Measurements from ENCODE around the gene TMPRSS4.

TMPRSS4 gene

GRCh38 chr11:118135051-118135795, 58.3 kb downstream of the TMPRSS4 start:
- H3K36me3 ChIP-seq (ENCODE audit: control insufficient read depth in 1 of 2, insufficient read depth in 2 of 2, low read length in 2 of 2), result no peaks in the 10 kb centered on the region
- H3K4me1 ChIP-seq (ENCODE audit: control insufficient read depth in 1 of 2, insufficient read depth in 2 of 2, low read length in 2 of 2), result no peaks in the 10 kb centered on the region
- H3K27ac ChIP-seq (ENCODE audit: low read depth, low read length), result no peak overlapping the region
- H3K9me3 ChIP-seq (ENCODE audit: control insufficient read depth in 1 of 2, low read length in 2 of 2), result no peaks in the 10 kb centered on the region
- no peaks in the 10 kb centered on the region for H3K27me3 ChIP-seq (ENCODE audit: control insufficient read depth in 1 of 2, insufficient read depth in 2 of 2, low read length in 2 of 2)
- no peak overlapping the region for H3K9ac ChIP-seq (ENCODE audit: low read depth in 1 of 2, low read length in 2 of 2)
- H3K4me3 ChIP-seq (ENCODE audit: low read depth in 1 of 2, low read length in 2 of 2), result no peak overlapping the region

DNA sequence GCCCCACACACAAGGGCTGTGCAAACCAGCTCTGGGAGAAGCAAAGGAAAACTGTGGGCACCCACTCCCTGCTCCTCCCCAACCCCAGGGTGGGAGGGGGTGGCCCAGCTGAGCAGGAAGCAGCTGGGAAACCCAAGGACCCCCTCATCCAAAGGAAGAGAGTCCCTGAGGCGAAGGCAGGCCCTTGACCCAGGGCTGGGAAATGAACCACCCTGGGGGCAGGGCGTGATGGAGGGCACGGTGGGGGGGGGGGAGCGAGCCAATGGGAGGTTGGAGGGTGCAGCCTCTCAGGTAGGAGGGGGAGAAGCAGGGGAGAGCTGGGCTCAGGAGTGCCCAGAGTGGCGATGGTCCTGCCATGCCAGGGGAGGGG, 58.9 kb downstream of the TMPRSS4 start:
- no peaks in the 10 kb centered on the region for H3K9me3 ChIP-seq (ENCODE audit: control insufficient read depth in 1 of 2, low read length in 2 of 2)
- H3K36me3 ChIP-seq (ENCODE audit: control insufficient read depth in 1 of 2, insufficient read depth in 2 of 2, low read length in 2 of 2), result no peaks in the 10 kb centered on the region
- H3K27ac ChIP-seq (ENCODE audit: low read depth, low read length), result no peak overlapping the region
- no peaks in the 10 kb centered on the region for H3K4me1 ChIP-seq (ENCODE audit: control insufficient read depth in 1 of 2, insufficient read depth in 2 of 2, low read length in 2 of 2)
- H3K4me3 ChIP-seq (ENCODE audit: low read depth in 1 of 2, low read length in 2 of 2), result no peak overlapping the region
- H3K27me3 ChIP-seq (ENCODE audit: control insufficient read depth in 1 of 2, insufficient read depth in 2 of 2, low read length in 2 of 2), result peaks cover 0 to under 1% of the 10 kb centered on the region in 2 donors
- H3K9ac ChIP-seq (ENCODE audit: low read depth in 1 of 2, low read length in 2 of 2), result no peak overlapping the region

- H3K4me3 ChIP-seq (ENCODE audit: low read depth in 1 of 2, low read length in 2 of 2), result no peak overlapping the region
- no peaks in the 10 kb centered on the region for H3K4me1 ChIP-seq (ENCODE audit: control insufficient read depth in 1 of 2, insufficient read depth in 2 of 2, low read length in 2 of 2)
- H3K27ac ChIP-seq (ENCODE audit: low read depth, low read length), result no peak overlapping the region
- H3K9ac ChIP-seq (ENCODE audit: low read depth in 1 of 2, low read length in 2 of 2), result no peak overlapping the region
- no peaks in the 10 kb centered on the region for H3K9me3 ChIP-seq (ENCODE audit: control insufficient read depth in 1 of 2, low read length in 2 of 2)
- no peaks in the 10 kb centered on the region for H3K36me3 ChIP-seq (ENCODE audit: control insufficient read depth in 1 of 2, insufficient read depth in 2 of 2, low read length in 2 of 2)
- H3K27me3 ChIP-seq (ENCODE audit: control insufficient read depth in 1 of 2, insufficient read depth in 2 of 2, low read length in 2 of 2), result peaks cover 3 to 6% of the 10 kb centered on the region in 2 donors
Observed at GRCh38 chr11:118136341-118136740, 59.5 kb downstream of the TMPRSS4 start.

- H3K27ac ChIP-seq (ENCODE audit: low read depth, low read length), result no peak overlapping the region
- no peak overlapping the region for H3K4me3 ChIP-seq (ENCODE audit: low read depth in 1 of 2, low read length in 2 of 2)
- H3K36me3 ChIP-seq (ENCODE audit: control insufficient read depth in 1 of 2, insufficient read depth in 2 of 2, low read length in 2 of 2), result no peaks in the 10 kb centered on the region
- no peaks in the 10 kb centered on the region for H3K4me1 ChIP-seq (ENCODE audit: control insufficient read depth in 1 of 2, insufficient read depth in 2 of 2, low read length in 2 of 2)
- no peak overlapping the region for H3K9ac ChIP-seq (ENCODE audit: low read depth in 1 of 2, low read length in 2 of 2)
- H3K27me3 ChIP-seq (ENCODE audit: control insufficient read depth in 1 of 2, insufficient read depth in 2 of 2, low read length in 2 of 2), result peaks cover 6 to 7% of the 10 kb centered on the region in 2 donors
- H3K9me3 ChIP-seq (ENCODE audit: control insufficient read depth in 1 of 2, low read length in 2 of 2), result no peaks in the 10 kb centered on the region
Observed at GRCh38 chr11:118136801-118137200, 59.9 kb downstream of the TMPRSS4 start.

DNA sequence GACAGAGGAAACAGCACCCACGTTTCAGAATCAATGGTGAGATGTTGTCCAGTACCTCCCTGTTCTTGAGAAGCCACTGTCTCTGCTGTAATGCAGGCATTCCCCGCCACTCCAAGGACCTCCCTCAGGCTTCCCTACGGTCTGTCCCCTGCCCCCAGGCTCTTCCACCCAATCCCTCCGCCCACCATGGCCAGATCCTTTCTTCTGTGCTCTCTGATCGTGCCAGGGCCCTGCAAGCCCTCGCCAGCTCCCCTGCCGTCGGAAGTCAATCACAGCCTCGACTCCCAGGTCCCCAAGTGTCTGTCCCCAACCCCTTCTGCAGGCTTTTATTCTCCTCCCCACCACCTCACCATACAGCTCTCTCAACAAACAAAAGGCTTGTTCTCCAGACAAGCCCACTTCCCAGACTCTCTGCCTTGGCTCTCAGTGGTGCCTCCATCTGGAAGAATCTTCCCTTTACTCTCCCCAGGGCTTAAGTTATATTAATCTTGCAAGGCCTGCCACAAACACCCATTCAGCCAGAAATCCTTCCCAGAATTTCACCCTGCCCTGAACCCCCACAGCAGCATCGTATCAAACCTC, 62.1 kb downstream of the TMPRSS4 start:
- peaks cover 20% of the 10 kb centered on the region in 2 donors for H3K27me3 ChIP-seq (ENCODE audit: control insufficient read depth in 1 of 2, insufficient read depth in 2 of 2, low read length in 2 of 2)
- H3K4me1 ChIP-seq (ENCODE audit: control insufficient read depth in 1 of 2, insufficient read depth in 2 of 2, low read length in 2 of 2), result no peaks in the 10 kb centered on the region
- no peak overlapping the region for H3K9ac ChIP-seq (ENCODE audit: low read depth in 1 of 2, low read length in 2 of 2)
- H3K27ac ChIP-seq (ENCODE audit: low read depth, low read length), result no peak overlapping the region
- H3K4me3 ChIP-seq (ENCODE audit: low read depth in 1 of 2, low read length in 2 of 2), result no peak overlapping the region
- no peaks in the 10 kb centered on the region for H3K36me3 ChIP-seq (ENCODE audit: control insufficient read depth in 1 of 2, insufficient read depth in 2 of 2, low read length in 2 of 2)
- H3K9me3 ChIP-seq (ENCODE audit: control insufficient read depth in 1 of 2, low read length in 2 of 2), result no peaks in the 10 kb centered on the region

- no peak overlapping the region for H3K27ac ChIP-seq (ENCODE audit: low read depth, low read length)
- no peak overlapping the region for H3K9ac ChIP-seq (ENCODE audit: low read depth in 1 of 2, low read length in 2 of 2)
- no peaks in the 10 kb centered on the region for H3K36me3 ChIP-seq (ENCODE audit: control insufficient read depth in 1 of 2, insufficient read depth in 2 of 2, low read length in 2 of 2)
- H3K9me3 ChIP-seq (ENCODE audit: control insufficient read depth in 1 of 2, low read length in 2 of 2), result no peaks in the 10 kb centered on the region
- no peak overlapping the region for H3K4me3 ChIP-seq (ENCODE audit: low read depth in 1 of 2, low read length in 2 of 2)
- H3K27me3 ChIP-seq (ENCODE audit: control insufficient read depth in 1 of 2, insufficient read depth in 2 of 2, low read length in 2 of 2), result peaks cover 24 to 26% of the 10 kb centered on the region in 2 donors
- H3K4me1 ChIP-seq (ENCODE audit: control insufficient read depth in 1 of 2, insufficient read depth in 2 of 2, low read length in 2 of 2), result no peaks in the 10 kb centered on the region
Observed at GRCh38 chr11:118139578-118139977, 62.7 kb downstream of the TMPRSS4 start.

DNA sequence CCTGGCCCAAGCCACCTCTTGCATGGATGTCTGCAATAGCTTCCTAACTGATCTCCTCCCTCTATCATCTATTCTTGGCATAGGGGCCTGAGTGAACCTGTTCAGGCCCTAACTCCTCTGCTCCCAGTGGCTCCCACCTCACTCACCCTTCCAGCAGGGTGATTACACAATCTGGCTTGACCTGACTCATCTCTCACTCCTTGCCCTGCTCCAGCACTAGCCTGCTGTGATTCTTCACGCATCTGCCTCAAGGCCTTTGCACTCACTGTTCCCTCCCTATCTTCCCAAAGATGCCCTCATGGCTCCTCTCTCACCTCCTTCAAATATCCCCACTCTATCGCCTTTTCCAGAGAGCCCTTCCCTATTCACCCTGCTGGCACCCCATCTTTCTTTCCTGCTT, 65.2 kb downstream of the TMPRSS4 start:
- H3K9ac ChIP-seq (ENCODE audit: low read depth in 1 of 2, low read length in 2 of 2), result no peak overlapping the region

GRCh38 chr11:118142809-118143208, 65.9 kb downstream of the TMPRSS4 start:
- H3K4me1 ChIP-seq (ENCODE audit: control insufficient read depth in 1 of 2, insufficient read depth in 2 of 2, low read length in 2 of 2), result peaks cover 0 to 7% of the 10 kb centered on the region in 2 donors
- H3K9me3 ChIP-seq (ENCODE audit: control insufficient read depth in 1 of 2, low read length in 2 of 2), result no peaks in the 10 kb centered on the region
- no peaks in the 10 kb centered on the region for H3K36me3 ChIP-seq (ENCODE audit: control insufficient read depth in 1 of 2, insufficient read depth in 2 of 2, low read length in 2 of 2)
- peaks cover 25 to 31% of the 10 kb centered on the region in 2 donors for H3K27me3 ChIP-seq (ENCODE audit: control insufficient read depth in 1 of 2, insufficient read depth in 2 of 2, low read length in 2 of 2)
- no peak overlapping the region for H3K9ac ChIP-seq (ENCODE audit: low read depth in 1 of 2, low read length in 2 of 2)
- H3K27ac ChIP-seq (ENCODE audit: low read depth, low read length), result no peak overlapping the region
- no peak overlapping the region for H3K4me3 ChIP-seq (ENCODE audit: low read depth in 1 of 2, low read length in 2 of 2)

More for the DNA sequence above, 65.2 kb downstream of the TMPRSS4 start:
- H3K27ac ChIP-seq (ENCODE audit: low read depth, low read length), result no peak overlapping the region
- peaks cover 24 to 26% of the 10 kb centered on the region in 2 donors for H3K27me3 ChIP-seq (ENCODE audit: control insufficient read depth in 1 of 2, insufficient read depth in 2 of 2, low read length in 2 of 2)
- peaks cover 0 to 7% of the 10 kb centered on the region in 2 donors for H3K4me1 ChIP-seq (ENCODE audit: control insufficient read depth in 1 of 2, insufficient read depth in 2 of 2, low read length in 2 of 2)
- H3K9me3 ChIP-seq (ENCODE audit: control insufficient read depth in 1 of 2, low read length in 2 of 2), result no peaks in the 10 kb centered on the region
- no peaks in the 10 kb centered on the region for H3K36me3 ChIP-seq (ENCODE audit: control insufficient read depth in 1 of 2, insufficient read depth in 2 of 2, low read length in 2 of 2)
- no peak overlapping the region for H3K4me3 ChIP-seq (ENCODE audit: low read depth in 1 of 2, low read length in 2 of 2)

DNA sequence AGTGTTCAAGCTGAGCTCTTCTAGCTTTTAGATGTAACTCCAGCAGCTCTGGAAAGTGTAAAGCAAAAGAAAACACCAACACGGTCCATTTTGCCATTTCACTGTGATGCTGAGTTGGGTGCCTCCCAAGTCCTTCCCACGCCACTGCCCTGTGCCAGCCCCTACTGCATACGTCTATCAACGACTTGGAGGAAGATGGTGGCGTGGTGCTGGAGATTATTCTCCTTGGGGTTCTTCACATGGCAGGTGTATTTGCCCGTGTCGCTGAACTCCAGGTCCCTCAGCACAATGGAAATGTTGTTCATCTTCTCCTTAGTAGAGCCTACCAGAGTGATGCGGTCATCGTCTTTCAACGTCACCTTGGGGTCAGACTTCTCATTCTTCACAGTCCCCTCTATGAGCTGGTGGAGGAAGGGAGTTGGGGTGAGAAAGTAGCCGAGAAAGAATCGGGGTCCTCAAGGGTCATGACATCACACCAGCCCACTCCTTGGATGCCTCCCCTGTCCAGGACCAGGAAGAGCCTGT, 66.8 kb downstream of the TMPRSS4 start:
- Histone ChIP-seq H3K27ac (ENCODE audit: low read depth, low read length) (no peak overlapping the region), H3K9me3 (ENCODE audit: control insufficient read depth in 1 of 2, low read length in 2 of 2) (no peaks in the 10 kb centered on the region), H3K36me3 (ENCODE audit: control insufficient read depth in 1 of 2, insufficient read depth in 2 of 2, low read length in 2 of 2) (no peaks in the 10 kb centered on the region), H3K9ac (ENCODE audit: low read depth in 1 of 2, low read length in 2 of 2) (no peak overlapping the region), H3K4me3 (ENCODE audit: low read depth in 1 of 2, low read length in 2 of 2) (no peak overlapping the region), H3K4me1 (ENCODE audit: control insufficient read depth in 1 of 2, insufficient read depth in 2 of 2, low read length in 2 of 2) (peaks cover 0 to 7% of the 10 kb centered on the region in 2 donors), H3K27me3 (ENCODE audit: control insufficient read depth in 1 of 2, insufficient read depth in 2 of 2, low read length in 2 of 2) (peaks cover 30 to 31% of the 10 kb centered on the region in 2 donors)
